HepG2 (cell line): ENCODE measurements around the gene MAST1. TPM values are rescaled to one million over a fixed set of nuclear protein-coding genes. Genes with fewer than 3 reads are reported as not detected.

Experiments used
- AHR ChIP-seq: IDR thresholded peaks from 2 replicates; pipeline ENCODE4 v1.6.1; 2018; ENCODE audit warnings: missing genetic modification reagents, missing compliant biosample characterization
- CBX2 ChIP-seq, 2 experiments: fragments of 200-600 bp in 1 of 2; sonication (generic); formaldehyde crosslinking in 1 of 2; IDR thresholded peaks; 2 replicates each; pipeline versions ENCODE4 v1.7.0 to v1.8.1; 2018 to 2022; ENCODE audit warnings: low read depth in 2 of 2, low read length in 1 of 2, mild to moderate bottlenecking in 1 of 2, missing genetic modification reagents in 1 of 2
- CCAR2 ChIP-seq: fragments of 200-400 bp; formaldehyde crosslinking; optimal IDR thresholded peaks from 2 replicates; pipeline ENCODE3; 2018; ENCODE audit warnings: low read depth, mild to moderate bottlenecking, low read length, moderate library complexity
- DNMT3B ChIP-seq: conservative IDR thresholded peaks from 2 replicates; pipeline ENCODE4 v1.6.1; 2016; ENCODE audit warnings: missing biosample characterization, control low read depth
- FOSL2 ChIP-seq: sonication (generic); formaldehyde crosslinking; IDR thresholded peaks from 2 replicates; pipeline ENCODE4 v1.4.0; 2020; ENCODE audit warnings: missing genetic modification reagents
- FOXA1 ChIP-seq, 2 experiments: fragments of 450-650 bp in 1 of 2; sonication (generic) in 1 of 2; formaldehyde crosslinking in 1 of 2; IDR thresholded peaks; 2 replicates each; pipeline versions ENCODE4 v1.4.0 to v1.6.1; 2016 to 2020; ENCODE audit warnings: missing genetic modification reagents in 1 of 2
- JARID2 ChIP-seq: sonication (generic); formaldehyde crosslinking; IDR thresholded peaks from 2 replicates; pipeline ENCODE4 v1.8.1; 2023; ENCODE audit warnings: missing genetic modification reagents, inconsistent platforms; ENCODE audit not compliant: insufficient replicate concordance
- KMT2A ChIP-seq: sonication (generic); formaldehyde crosslinking; IDR thresholded peaks from 2 replicates; pipeline ENCODE4 v1.4.0; 2020; ENCODE audit warnings: missing genetic modification reagents
- MEIS2 ChIP-seq: sonication (generic); formaldehyde crosslinking; IDR thresholded peaks from 2 replicates; pipeline ENCODE4 v1.9.0; 2021; ENCODE audit warnings: mild to moderate bottlenecking, missing genetic modification reagents
- MLXIP ChIP-seq: sonication (generic); formaldehyde crosslinking; IDR thresholded peaks from 2 replicates; pipeline ENCODE4 v1.9.0; 2021; ENCODE audit warnings: missing genetic modification reagents, borderline replicate concordance
- MYC ChIP-seq: sonication (generic); formaldehyde crosslinking; IDR thresholded peaks from 2 replicates; pipeline ENCODE4 v1.9.0; 2021; ENCODE audit warnings: missing genetic modification reagents, borderline replicate concordance
- NFE2L2 ChIP-seq: fragments of 150-350 bp; IDR thresholded peaks from 2 replicates; pipeline ENCODE4 v1.6.1; 2014; ENCODE audit warnings: low read length
- PAX8 ChIP-seq: sonication (generic); formaldehyde crosslinking; IDR thresholded peaks from 2 replicates; pipeline ENCODE4 v1.8.0; 2022; ENCODE audit warnings: mild to moderate bottlenecking, missing genetic modification reagents, borderline replicate concordance
- POGK ChIP-seq: sonication (generic); formaldehyde crosslinking; conservative IDR thresholded peaks from 2 replicates; pipeline ENCODE4 v1.8.0; 2022; ENCODE audit warnings: mild to moderate bottlenecking, moderate library complexity, missing genetic modification reagents
- SIX1 ChIP-seq: sonication (generic); formaldehyde crosslinking; IDR thresholded peaks from 2 replicates; pipeline ENCODE4 v1.4.0; 2020; ENCODE audit warnings: missing genetic modification reagents, borderline replicate concordance
- ZBTB7A ChIP-seq: sonication (generic); formaldehyde crosslinking; IDR thresholded peaks from 2 replicates; pipeline ENCODE4 v1.8.0; 2022; ENCODE audit warnings: mild to moderate bottlenecking, missing genetic modification reagents
- ZBTB8A ChIP-seq: sonication (generic); formaldehyde crosslinking; IDR thresholded peaks from 2 replicates; pipeline ENCODE4 v1.4.0; 2020; ENCODE audit warnings: mild to moderate bottlenecking, low read depth, missing genetic modification reagents, borderline replicate concordance
- ZFP82 ChIP-seq: sonication (generic); formaldehyde crosslinking; IDR thresholded peaks from 2 replicates; pipeline ENCODE4 v1.5.1; 2020; ENCODE audit warnings: mild to moderate bottlenecking, missing genetic modification reagents, borderline replicate concordance
- ZNF253 ChIP-seq: sonication (generic); formaldehyde crosslinking; IDR thresholded peaks from 2 replicates; pipeline ENCODE4 v1.8.0; 2022; ENCODE audit warnings: mild to moderate bottlenecking, missing genetic modification reagents, borderline replicate concordance
- ZNF263 ChIP-seq: sonication (generic); formaldehyde crosslinking; IDR thresholded peaks from 2 replicates; pipeline ENCODE4 v1.4.0; 2020; ENCODE audit warnings: missing genetic modification reagents
- ZNF564 ChIP-seq: sonication (generic); formaldehyde crosslinking; IDR thresholded peaks from 2 replicates; pipeline ENCODE4 v1.8.1; 2023; ENCODE audit warnings: mild to moderate bottlenecking, missing genetic modification reagents
- ZNF572 ChIP-seq: sonication (generic); formaldehyde crosslinking; IDR thresholded peaks from 2 replicates; pipeline ENCODE4 v1.5.1; 2020; ENCODE audit warnings: mild to moderate bottlenecking, missing genetic modification reagents
- ZNF644 ChIP-seq: IDR thresholded peaks from 2 replicates; pipeline ENCODE4 v1.6.1; 2016; ENCODE audit warnings: low read depth
- ZNF660 ChIP-seq: sonication (generic); formaldehyde crosslinking; IDR thresholded peaks from 2 replicates; pipeline ENCODE4 v1.5.1; 2020; ENCODE audit warnings: mild to moderate bottlenecking, low read depth, missing genetic modification reagents, borderline replicate concordance
- ZNF678 ChIP-seq: sonication (generic); formaldehyde crosslinking; IDR thresholded peaks from 2 replicates; pipeline ENCODE4 v1.4.0; 2020; ENCODE audit warnings: mild to moderate bottlenecking, missing genetic modification reagents
- ZNF737 ChIP-seq: sonication (generic); formaldehyde crosslinking; IDR thresholded peaks from 2 replicates; pipeline ENCODE4 v1.5.0; 2020; ENCODE audit warnings: missing genetic modification reagents, mild to moderate bottlenecking, borderline replicate concordance
- polyA plus RNA-seq, 8 experiments: library from polyadenylated mRNA; depleted of rRNA in 3 of 8; stranded (reverse) in 7 of 8; unstranded in 1 of 8; fragments of >200 nt; fragmentation: Illumina TruSeq in 4 of 8; extraction: Trizol in 4 of 8; gene quantifications; 2 replicates each; pipeline versions ENCODE4 v1.2.1 to v1.2.3, GENCODE V29; 2011 to 2016; ENCODE audit warnings: low read depth in 4 of 8, missing spikeins in 1 of 8, mixed read lengths in 1 of 8; ENCODE audit not compliant: insufficient read depth in 1 of 8
- total RNA-seq, 5 experiments: library from RNA; depleted of rRNA; stranded (reverse); fragments of >200 nt; fragmentation: Illumina TruSeq; extraction: Trizol; gene quantifications; 2 replicates each; pipeline ENCODE4 v1.2.3, GENCODE V29; 2016; ENCODE audit warnings: low read depth in 1 of 5

Gene MAST1
- total and polyA plus RNA-seq, 2 of the 13 experiments (the other 11 are each of a cell fraction or from before 2014, with no cell fraction given), result 0.73 to 4.7 TPM

DNA sequence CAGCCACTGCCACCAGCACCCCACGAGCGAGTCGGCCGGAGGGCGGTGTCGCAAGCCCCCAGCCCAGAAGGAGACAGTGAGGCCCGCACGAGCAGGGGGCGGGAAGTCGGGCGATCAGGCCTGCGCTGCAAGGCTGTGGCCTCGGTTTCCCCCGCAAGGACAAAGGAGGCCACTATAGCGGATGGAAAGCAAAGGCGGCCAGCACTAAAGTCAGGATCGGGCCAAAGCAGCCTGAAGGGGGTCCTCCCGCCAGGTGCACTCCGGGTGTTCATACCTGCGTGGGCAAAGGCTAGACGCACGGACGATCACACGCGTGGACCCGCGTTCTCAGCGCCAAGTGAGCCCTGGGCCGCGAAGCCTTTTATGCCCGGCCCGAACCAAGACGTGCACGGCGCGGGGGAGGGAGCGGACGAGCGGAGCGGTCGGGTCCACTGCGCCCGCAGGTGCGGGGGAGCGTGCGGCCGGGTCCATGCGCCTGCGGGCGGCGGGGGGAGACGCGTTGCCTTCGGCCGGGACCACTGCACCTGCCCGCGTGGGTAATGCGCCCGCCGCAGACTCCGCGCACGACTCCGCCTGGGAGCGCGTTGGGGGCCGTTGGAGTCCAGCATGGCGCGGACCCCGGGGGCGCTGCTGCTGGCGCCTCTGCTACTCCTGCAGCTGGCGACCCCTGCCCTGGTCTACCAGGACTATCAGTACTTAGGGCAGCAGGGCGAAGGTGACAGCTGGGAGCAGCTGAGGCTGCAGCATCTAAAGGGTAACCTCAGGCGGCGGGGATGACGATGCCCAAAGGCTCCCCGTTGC, 36.6 kb upstream of the MAST1 start, which contains the start of the genes PRDX2 and THSD8 (continued):
- TF ChIP-seq POGK (CRISPR knock-in tag) (peak; percentile 92), PAX8 (CRISPR knock-in tag) (no peak), ZNF253 (CRISPR knock-in tag) (no peak), SIX1 (CRISPR knock-in tag) (no peak), ZNF737 (CRISPR knock-in tag) (0 out of 2 replicates have a peak, but pooled peaks have one; percentile 39), FOXA1 (IDR thresholded peaks at IDR 0.05) (no peak), FOXA1 (CRISPR knock-in tag; IDR thresholded peaks at IDR 0.05) (peak; percentile 32), CCAR2 (no peak), KMT2A (peak; percentile 77; the same call in 1 of the 2 replicates), ZBTB7A (CRISPR knock-in tag) (peak; percentile 35), AHR (CRISPR knock-in tag) (no peak), ZNF572 (CRISPR knock-in tag) (peak; percentile 96), NFE2L2 (no peak), ZNF644 (no peak), ZBTB8A (no peak; the same call in 1 of the 2 replicates), CBX2 (IDR thresholded peaks at IDR 0.05; ENCODE audit: low read depth, low read length) (no peak), CBX2 (CRISPR knock-in tag; IDR thresholded peaks at IDR 0.05; ENCODE audit: low read depth) (no peak; the same call in 1 of the 2 replicates), FOSL2 (CRISPR knock-in tag) (no peak; the same call in none of the 2 replicates), DNMT3B (CRISPR knock-in tag) (no peak; the same call in 1 of the 2 replicates), MYC (CRISPR knock-in tag) (peak; percentile 85), ZFP82 (CRISPR knock-in tag) (peak; percentile 95), ZNF263 (CRISPR knock-in tag) (no peak), MLXIP (CRISPR knock-in tag) (no peak), ZNF564 (CRISPR knock-in tag) (peak; percentile 89), ZNF660 (CRISPR knock-in tag) (no peak), JARID2 (CRISPR knock-in tag) (peak; percentile 52), ZNF678 (CRISPR knock-in tag) (peak; percentile 20; the same call in 1 of the 2 replicates), MEIS2 (peak; percentile 78)
